ENCODE data around the gene ADARB2. TPM values are rescaled to one million over a fixed set of nuclear protein-coding genes. Genes with fewer than 3 reads are reported as not detected.

The ADARB2 gene
- total RNA-seq, 2 experiments from 2014 or later = 0.63 to 0.99 TPM

- H3K27me3 Mint-ChIP-seq (ENCODE audit: low read depth) = peaks cover 6% of the 10 kb centered on the region
These were observed 135.3 kb downstream of the ADARB2 start for GRCh38 chr10:1602037-1602484.

GRCh38 chr10:1601406-1601805 lies 135.9 kb downstream of the ADARB2 start:
- H3K4me3 Mint-ChIP-seq = no peak overlapping the region
- DNase-seq (no peak), ATAC-seq (no peak)
- no peaks in the 10 kb centered on the region for H3K9me3 Mint-ChIP-seq (ENCODE audit: insufficient read depth)
- no peaks in the 10 kb centered on the region for H3K4me1 Mint-ChIP-seq (ENCODE audit: low read depth)
- ChIA-PET CTCF (no interaction called here), POLR2A (no interaction called here)
- H3K36me3 Mint-ChIP-seq (ENCODE audit: low read depth) = no peaks in the 10 kb centered on the region
- H3K27ac Mint-ChIP-seq = no peak overlapping the region
- H3K27me3 Mint-ChIP-seq (ENCODE audit: low read depth) = peaks cover 6% of the 10 kb centered on the region

More at GRCh38 chr10:1602037-1602484, 135.3 kb downstream of the ADARB2 start:
- DNase-seq = no peak
- no peaks in the 10 kb centered on the region for H3K9me3 Mint-ChIP-seq (ENCODE audit: insufficient read depth)
- H3K4me1 Mint-ChIP-seq (ENCODE audit: low read depth) = no peaks in the 10 kb centered on the region
- H3K36me3 Mint-ChIP-seq (ENCODE audit: low read depth) = no peaks in the 10 kb centered on the region
- ATAC-seq = no peak
- H3K27ac Mint-ChIP-seq = no peak overlapping the region
- H3K4me3 Mint-ChIP-seq = no peak overlapping the region
- CTCF ChIA-PET = no interaction called here
- POLR2A ChIA-PET = no interaction called here

- H3K27me3 Mint-ChIP-seq (ENCODE audit: low read depth) = peaks cover 6% of the 10 kb centered on the region
- no peak overlapping the region for H3K4me3 Mint-ChIP-seq
- no peak for ATAC-seq
- POLR2A ChIA-PET = no interaction called here
- no peak overlapping the region for H3K27ac Mint-ChIP-seq
- H3K9me3 Mint-ChIP-seq (ENCODE audit: insufficient read depth) = no peaks in the 10 kb centered on the region
- H3K4me1 Mint-ChIP-seq (ENCODE audit: low read depth) = no peaks in the 10 kb centered on the region
- CTCF ChIA-PET = no interaction called here
- no peak for DNase-seq
- H3K36me3 Mint-ChIP-seq (ENCODE audit: low read depth) = no peaks in the 10 kb centered on the region
These were observed 136.5 kb downstream of the ADARB2 start for GRCh38 chr10:1600861-1601260.

GRCh38 chr10:1598393-1599153 lies 138.8 kb downstream of the ADARB2 start:
- ATAC-seq = no peak
- no peak for DNase-seq
- Mint-ChIP-seq H3K4me1 (ENCODE audit: low read depth) (no peaks in the 10 kb centered on the region), H3K27ac (no peak overlapping the region), H3K4me3 (no peak overlapping the region), H3K36me3 (ENCODE audit: low read depth) (no peaks in the 10 kb centered on the region), H3K27me3 (ENCODE audit: low read depth) (no peaks in the 10 kb centered on the region), H3K9me3 (ENCODE audit: insufficient read depth) (no peaks in the 10 kb centered on the region)
- ChIA-PET CTCF (no interaction called here), POLR2A (no interaction called here)

- Mint-ChIP-seq H3K9me3 (ENCODE audit: insufficient read depth) (no peaks in the 10 kb centered on the region), H3K27me3 (ENCODE audit: low read depth) (no peaks in the 10 kb centered on the region), H3K27ac (no peak overlapping the region), H3K4me3 (no peak overlapping the region), H3K4me1 (ENCODE audit: low read depth) (no peaks in the 10 kb centered on the region), H3K36me3 (ENCODE audit: low read depth) (no peaks in the 10 kb centered on the region)
- no peak for ATAC-seq
- DNase-seq = no peak
- CTCF ChIA-PET = no interaction called here
- POLR2A ChIA-PET = no interaction called here
These were observed 139.8 kb downstream of the ADARB2 start for GRCh38 chr10:1597370-1598146.

- ATAC-seq (no peak), DNase-seq (no peak)
- H3K27me3 Mint-ChIP-seq (ENCODE audit: low read depth) = no peaks in the 10 kb centered on the region
- CTCF ChIA-PET = no interaction called here
- POLR2A ChIA-PET = no interaction called here
- no peak overlapping the region for H3K27ac Mint-ChIP-seq
- H3K4me1 Mint-ChIP-seq (ENCODE audit: low read depth) = no peaks in the 10 kb centered on the region
- no peaks in the 10 kb centered on the region for H3K9me3 Mint-ChIP-seq (ENCODE audit: insufficient read depth)
- H3K36me3 Mint-ChIP-seq (ENCODE audit: low read depth) = no peaks in the 10 kb centered on the region
- H3K4me3 Mint-ChIP-seq = no peak overlapping the region
These were observed 140.7 kb downstream of the ADARB2 start for GRCh38 chr10:1596482-1597099.

- ChIA-PET POLR2A (no interaction called here), CTCF (no interaction called here)
- Mint-ChIP-seq H3K27ac (no peak overlapping the region), H3K9me3 (ENCODE audit: insufficient read depth) (no peaks in the 10 kb centered on the region), H3K27me3 (ENCODE audit: low read depth) (no peaks in the 10 kb centered on the region), H3K36me3 (ENCODE audit: low read depth) (no peaks in the 10 kb centered on the region), H3K4me3 (no peak overlapping the region), H3K4me1 (ENCODE audit: low read depth) (no peaks in the 10 kb centered on the region)
- ATAC-seq (no peak), DNase-seq (no peak)
These were observed 141.6 kb downstream of the ADARB2 start for GRCh38 chr10:1595726-1596125.

GRCh38 chr10:1595242-1595600 lies 142.1 kb downstream of the ADARB2 start:
- H3K27me3 Mint-ChIP-seq (ENCODE audit: low read depth) = no peaks in the 10 kb centered on the region
- no peak for ATAC-seq
- DNase-seq = no peak
- CTCF ChIA-PET = no interaction called here
- H3K36me3 Mint-ChIP-seq (ENCODE audit: low read depth) = no peaks in the 10 kb centered on the region
- H3K4me3 Mint-ChIP-seq = no peak overlapping the region
- H3K4me1 Mint-ChIP-seq (ENCODE audit: low read depth) = no peaks in the 10 kb centered on the region
- POLR2A ChIA-PET = interaction anchor here (0.6 kb wide), 1 partner anchor 861 kb away, joined by 3 read pairs; no protein-coding TSS in a partner anchor
- H3K27ac Mint-ChIP-seq = no peak overlapping the region
- H3K9me3 Mint-ChIP-seq (ENCODE audit: insufficient read depth) = no peaks in the 10 kb centered on the region

GRCh38 chr10:1594372-1595241 lies 142.7 kb downstream of the ADARB2 start:
- CTCF ChIA-PET = no interaction called here
- POLR2A ChIA-PET = interaction anchor here (0.6 kb wide), 1 partner anchor 860 kb away, joined by 3 read pairs; no protein-coding TSS in a partner anchor
- Mint-ChIP-seq H3K27me3 (ENCODE audit: low read depth) (no peaks in the 10 kb centered on the region), H3K4me1 (ENCODE audit: low read depth) (no peaks in the 10 kb centered on the region), H3K9me3 (ENCODE audit: insufficient read depth) (no peaks in the 10 kb centered on the region), H3K36me3 (ENCODE audit: low read depth) (no peaks in the 10 kb centered on the region), H3K4me3 (no peak overlapping the region), H3K27ac (no peak overlapping the region)
- ATAC-seq (no peak), DNase-seq (no peak)

- Mint-ChIP-seq H3K9me3 (ENCODE audit: insufficient read depth) (peaks cover 3% of the 10 kb centered on the region), H3K27me3 (ENCODE audit: low read depth) (no peaks in the 10 kb centered on the region), H3K4me1 (ENCODE audit: low read depth) (no peaks in the 10 kb centered on the region), H3K36me3 (ENCODE audit: low read depth) (no peaks in the 10 kb centered on the region), H3K4me3 (no peak overlapping the region), H3K27ac (no peak overlapping the region)
- ATAC-seq = no peak
- ChIA-PET POLR2A (no interaction called here), CTCF (no interaction called here)
- no peak for DNase-seq
These were observed 145.6 kb downstream of the ADARB2 start for GRCh38 chr10:1591742-1592141.

- CTCF ChIA-PET = no interaction called here
These were observed 146.3 kb downstream of the ADARB2 start for GRCh38 chr10:1591045-1591444.

More at GRCh38 chr10:1591045-1591444, 146.3 kb downstream of the ADARB2 start:
- ATAC-seq (no peak), DNase-seq (no peak)
- H3K9me3 Mint-ChIP-seq (ENCODE audit: insufficient read depth) = peaks cover 7% of the 10 kb centered on the region
- H3K27ac Mint-ChIP-seq = no peak overlapping the region
- POLR2A ChIA-PET = no interaction called here
- no peaks in the 10 kb centered on the region for H3K36me3 Mint-ChIP-seq (ENCODE audit: low read depth)
- no peak overlapping the region for H3K4me3 Mint-ChIP-seq
- H3K27me3 Mint-ChIP-seq (ENCODE audit: low read depth) = no peaks in the 10 kb centered on the region
- H3K4me1 Mint-ChIP-seq (ENCODE audit: low read depth) = no peaks in the 10 kb centered on the region
